HFF-Myc (cell line): ENCODE data around the gene CORO2A.

Source experiments
- DNase-seq: peaks from one replicate; pipeline ENCODE4 v3.0.0-alpha.2; 2011; ENCODE audit warnings: low read depth; ENCODE audit errors: extremely low read depth
- H3K4me3 ChIP-seq: replicated peaks from 2 replicates; pipeline ENCODE4 v1.5.1; 2011; ENCODE audit warnings: low read depth, mild to moderate bottlenecking, control low read depth, low read length
- CTCF ChIP-seq: IDR thresholded peaks from 2 replicates; pipeline ENCODE4 v1.5.1; 2012; ENCODE audit warnings: mild to moderate bottlenecking, low read depth, low read length, control low read depth; ENCODE audit errors: missing control alignments

The CORO2A gene

GRCh38 chr9:98109052-98109451, 83.4 kb downstream of the CORO2A start:
- TF ChIP-seq CTCF, result no peak
- H3K4me3 ChIP-seq, result no peak overlapping the region
- DNase-seq, result no peak

- DNase-seq, result no peak
- H3K4me3 ChIP-seq, result no peak overlapping the region
- no peak for TF ChIP-seq CTCF
Measured at GRCh38 chr9:98108531-98109031, 83.9 kb downstream of the CORO2A start.

GRCh38 chr9:98107926-98108325, 84.5 kb downstream of the CORO2A start:
- TF ChIP-seq CTCF, result no peak
- DNase-seq, result no peak
- H3K4me3 ChIP-seq, result no peak overlapping the region

- H3K4me3 ChIP-seq, result no peak overlapping the region
- TF ChIP-seq CTCF, result no peak
- no peak for DNase-seq
Measured at GRCh38 chr9:98105006-98105405, 87.4 kb downstream of the CORO2A start.

- H3K4me3 ChIP-seq, result no peak overlapping the region
- no peak for DNase-seq
- no peak for TF ChIP-seq CTCF
Measured at GRCh38 chr9:98104445-98104881, 88.0 kb downstream of the CORO2A start.

- DNase-seq, result no peak
- TF ChIP-seq CTCF, result no peak
- H3K4me3 ChIP-seq, result no peak overlapping the region
Measured at GRCh38 chr9:98101868-98102273, 90.6 kb downstream of the CORO2A start.

- no peak for TF ChIP-seq CTCF
- no peak overlapping the region for H3K4me3 ChIP-seq
- DNase-seq, result no peak
Measured at GRCh38 chr9:98101416-98101815, 91.0 kb downstream of the CORO2A start.
